GM19438 (cell line): ENCODE measurements around the gene PRMT3.
"Not testable (repeated sequence)": the region's sequence is repeated elsewhere in the genome, so short reads cannot be mapped to it uniquely, and the experiment has no call there.

Source experiments
- ATAC-seq: cut with Tn5 transposase; IDR thresholded peaks from one replicate; pipeline ENCODE4 v1.9.1; 2021; ENCODE audit warnings: low read depth; ENCODE audit not compliant: unreplicated experiment

PRMT3 gene

DNA sequence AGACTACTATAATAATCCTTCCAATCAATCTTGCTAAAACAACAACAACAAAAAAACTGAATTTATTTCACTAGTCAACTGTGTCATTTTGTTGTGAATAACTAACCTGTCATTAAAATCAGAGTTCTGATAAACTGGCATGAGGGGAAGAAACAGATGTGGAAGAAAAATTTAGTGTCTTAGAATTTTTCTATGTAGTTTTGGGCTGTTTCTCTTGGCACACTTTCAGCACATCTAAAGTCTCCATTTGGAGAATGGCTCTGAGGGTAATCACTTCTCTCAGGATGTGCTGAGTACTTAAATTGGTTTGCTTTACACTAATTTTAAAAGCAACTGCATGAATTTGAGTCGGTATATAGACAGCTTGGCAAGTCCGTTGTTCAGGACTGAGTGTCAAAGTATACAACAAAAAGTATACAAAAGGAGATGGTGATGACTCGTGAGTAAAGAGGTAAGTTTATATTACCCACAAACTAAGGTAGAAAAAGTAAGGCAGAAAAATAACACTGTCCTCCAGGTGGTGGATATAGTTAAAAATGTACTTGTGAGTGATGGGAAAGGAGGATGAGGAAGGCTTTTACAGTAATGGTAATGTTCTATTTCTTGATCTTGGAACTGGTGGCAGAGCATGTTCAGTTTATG lies 13.8 kb upstream of the PRMT3 start:
- ATAC-seq: no peak

GRCh38 chr11:20374741-20375300 lies 12.7 kb upstream of the PRMT3 start:
- no peak for ATAC-seq

GRCh38 chr11:20376162-20376730 lies 11.3 kb upstream of the PRMT3 start:
- ATAC-seq: no peak

DNA sequence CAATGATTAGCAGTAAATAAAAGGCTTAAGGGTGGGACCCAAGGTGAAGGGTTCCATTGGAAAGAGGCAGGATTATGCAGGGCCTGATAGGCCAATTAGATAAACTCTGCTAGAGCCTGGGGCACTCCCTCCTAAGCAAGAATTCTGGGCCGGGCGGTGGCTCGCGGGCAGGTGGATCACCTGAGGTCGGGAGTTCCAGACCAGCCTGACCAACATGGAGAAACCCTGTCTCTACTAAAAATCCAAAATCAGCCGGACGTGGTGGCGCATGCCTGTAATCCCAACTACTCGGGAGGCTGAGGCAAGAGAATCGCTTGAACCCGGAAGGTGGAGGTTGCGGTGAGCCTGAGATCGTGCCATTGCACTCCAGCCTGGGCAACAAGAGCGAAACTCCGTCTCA lies 1.5 kb upstream of the PRMT3 start:
- ATAC-seq: not testable (repeated sequence)

GRCh38 chr11:20388096-20389055 lies 860 bp downstream of the PRMT3 start:
- ATAC-seq: peak; percentile 23

- ATAC-seq: peak; percentile 74
These were observed 9.8 kb downstream of the PRMT3 start for GRCh38 chr11:20397281-20397680.

DNA sequence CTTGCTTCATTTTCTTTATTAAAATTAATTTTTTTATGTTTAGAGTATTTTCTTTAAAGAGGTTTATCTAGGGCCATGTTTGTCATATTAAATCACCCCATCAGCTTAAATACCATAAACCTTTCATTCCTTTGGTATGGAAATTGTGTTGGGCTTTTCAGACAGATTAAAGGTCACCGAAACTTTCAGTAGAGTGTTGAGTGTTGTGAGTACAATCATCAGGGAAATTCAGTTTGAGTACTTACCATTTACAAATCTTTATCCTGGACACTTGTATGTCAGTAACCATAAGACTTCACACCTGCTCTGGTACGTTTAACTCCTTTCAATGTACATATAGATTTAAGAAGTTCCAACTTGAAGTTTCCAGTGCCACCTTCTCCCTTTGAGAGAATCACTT lies 12.0 kb downstream of the PRMT3 start:
- no peak for ATAC-seq

DNA sequence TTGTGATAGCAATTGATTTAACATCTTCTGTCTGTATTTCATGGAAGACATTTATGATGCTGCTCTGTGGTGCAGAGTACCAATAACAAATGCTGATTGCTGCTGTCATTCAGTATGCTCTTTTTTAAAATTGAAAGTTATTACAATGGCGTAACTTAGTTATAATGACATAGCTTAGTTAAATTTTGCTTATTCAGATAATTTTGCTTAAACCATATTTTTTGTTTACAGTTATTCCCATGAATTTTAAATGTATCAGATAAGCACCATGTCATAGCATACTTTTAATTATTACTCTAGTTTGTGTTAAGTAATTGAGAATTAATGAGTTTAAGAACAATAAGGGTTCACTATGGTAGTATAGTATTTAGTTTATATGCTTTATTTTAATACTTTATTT lies 15.5 kb downstream of the PRMT3 start:
- ATAC-seq: no peak

- ATAC-seq: no peak
These were observed 19.0 kb downstream of the PRMT3 start for GRCh38 chr11:20406484-20406883.

- no peak for ATAC-seq
These were observed 19.8 kb downstream of the PRMT3 start for GRCh38 chr11:20407344-20407743.

- ATAC-seq: no peak
These were observed 27.9 kb downstream of the PRMT3 start for GRCh38 chr11:20415432-20415831.

- no peak for ATAC-seq
These were observed 30.3 kb downstream of the PRMT3 start for GRCh38 chr11:20417771-20418170.

GRCh38 chr11:20421946-20422345 lies 34.4 kb downstream of the PRMT3 start:
- ATAC-seq: no peak

GRCh38 chr11:20429216-20429615 lies 41.7 kb downstream of the PRMT3 start:
- no peak for ATAC-seq

DNA sequence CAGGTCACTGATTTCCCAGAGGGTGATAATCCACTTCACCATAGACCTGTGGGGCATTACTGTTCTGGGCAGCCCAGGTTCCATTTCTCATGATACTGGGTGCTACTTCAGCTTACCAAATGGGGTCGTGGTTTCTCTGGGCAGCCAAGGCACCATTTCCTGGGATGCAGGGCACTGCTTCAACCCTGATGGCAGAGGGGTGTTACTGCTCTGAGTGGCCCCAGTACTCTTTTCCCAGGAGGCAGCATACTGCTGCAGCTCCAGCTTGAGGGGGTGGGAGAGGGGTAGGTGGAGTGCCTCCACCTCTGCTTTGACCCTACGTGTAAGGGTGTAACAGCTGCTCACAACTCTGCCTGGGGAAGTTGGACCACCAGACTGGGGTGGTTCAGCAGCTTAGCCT lies 51.1 kb downstream of the PRMT3 start:
- no peak for ATAC-seq

- no peak for ATAC-seq
These were observed 56.1 kb downstream of the PRMT3 start for GRCh38 chr11:20443596-20443995.

GRCh38 chr11:20444535-20444934 lies 57.0 kb downstream of the PRMT3 start:
- ATAC-seq: no peak

- no peak for ATAC-seq
These were observed 61.3 kb downstream of the PRMT3 start for GRCh38 chr11:20448834-20449233.

- ATAC-seq: no peak
These were observed 63.3 kb downstream of the PRMT3 start for GRCh38 chr11:20450829-20451228.

GRCh38 chr11:20451568-20451967 lies 64.1 kb downstream of the PRMT3 start:
- ATAC-seq: no peak

- ATAC-seq: no peak
These were observed 65.1 kb downstream of the PRMT3 start for GRCh38 chr11:20452585-20452984.
